ENCODE data around the gene NDST1.
"Not testable (repeated sequence)": the region's sequence is repeated elsewhere in the genome, so short reads cannot be mapped to it uniquely, and the experiment has no call there.

Gene NDST1

GRCh38 chr5:150508828-150509227, 897 bp downstream of the NDST1 start:
- DNase-seq, result no peak

DNA sequence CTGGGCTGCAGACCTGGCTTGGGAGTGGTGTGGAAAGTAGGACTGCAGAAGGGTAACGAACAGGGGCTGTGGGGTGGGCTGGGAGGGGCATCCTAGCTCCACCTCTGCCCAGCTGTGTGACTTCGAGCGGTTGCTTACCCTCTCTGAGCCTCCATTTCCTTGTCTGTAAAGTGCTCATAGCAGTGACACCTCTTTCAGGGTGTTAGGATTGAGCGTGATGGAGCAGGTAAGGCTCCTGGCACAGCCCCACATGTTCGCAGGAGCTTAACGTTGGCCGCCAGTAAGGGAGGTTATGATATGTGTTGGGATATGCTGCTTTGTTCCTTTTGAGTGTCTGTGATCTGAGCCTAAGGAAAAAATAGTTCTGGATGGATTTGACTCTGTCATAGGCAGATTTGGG, 2.1 kb downstream of the NDST1 start:
- DNase-seq, result no peak

DNA sequence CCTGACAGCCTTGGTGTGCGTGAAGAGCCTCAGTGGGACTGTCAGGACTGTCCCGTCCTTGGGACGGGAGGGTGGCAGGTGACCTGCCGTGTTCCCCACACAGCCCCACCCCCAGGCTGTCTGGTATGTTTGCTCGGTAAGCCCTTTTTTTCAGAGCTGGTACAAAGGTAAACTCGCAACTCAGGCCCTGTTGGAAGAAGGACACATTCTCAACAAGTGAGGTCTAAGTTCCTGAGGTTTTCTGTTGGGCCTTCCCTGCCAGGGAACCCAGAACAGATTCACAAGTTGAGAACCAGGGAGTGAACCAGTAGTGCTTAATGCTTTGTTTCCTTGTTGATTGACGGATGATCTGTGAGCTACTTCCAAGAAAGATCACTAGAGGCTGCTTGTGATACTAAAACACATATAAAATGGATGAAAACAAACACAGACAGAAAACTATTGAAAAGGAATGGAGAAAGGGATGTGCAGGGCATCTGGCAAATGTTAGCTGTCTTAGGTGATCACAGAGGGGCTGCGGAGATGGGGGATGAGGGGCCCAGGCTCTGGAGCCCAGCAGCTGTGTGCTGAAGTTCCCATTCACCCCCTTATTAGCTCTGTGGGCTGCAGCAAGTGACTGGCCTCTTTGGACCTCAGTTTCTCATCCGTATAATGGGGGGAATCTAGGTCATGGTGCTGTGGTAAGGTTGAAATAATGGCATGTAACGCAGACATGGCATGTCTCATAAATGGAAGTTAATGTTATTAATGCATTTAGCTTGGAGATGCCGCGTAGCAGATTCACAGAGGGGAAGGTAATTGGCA, 2.7 kb downstream of the NDST1 start:
- DNase-seq, result no peak

- DNase-seq, result peak; percentile 60
Observed at GRCh38 chr5:150511578-150512367, 3.8 kb downstream of the NDST1 start.

DNA sequence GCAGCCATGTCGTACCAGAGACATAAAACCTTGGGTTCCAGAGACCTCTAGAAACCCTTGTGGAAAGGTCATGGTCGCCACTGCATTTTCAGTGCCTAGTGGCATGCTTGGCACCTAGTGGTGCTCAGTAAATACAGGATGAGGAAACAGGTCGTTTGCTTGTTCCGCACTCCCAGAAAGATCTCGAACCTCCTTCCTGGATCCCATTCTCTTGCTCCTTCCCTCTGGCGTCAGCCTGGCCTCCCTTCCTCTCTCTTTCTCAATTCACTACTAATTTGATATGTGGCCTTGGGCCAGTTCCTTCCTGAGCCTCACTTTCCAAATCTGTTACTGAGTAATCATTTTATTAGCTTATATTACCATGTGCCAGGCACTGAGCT, 4.4 kb downstream of the NDST1 start:
- DNase-seq, result no peak

DNA sequence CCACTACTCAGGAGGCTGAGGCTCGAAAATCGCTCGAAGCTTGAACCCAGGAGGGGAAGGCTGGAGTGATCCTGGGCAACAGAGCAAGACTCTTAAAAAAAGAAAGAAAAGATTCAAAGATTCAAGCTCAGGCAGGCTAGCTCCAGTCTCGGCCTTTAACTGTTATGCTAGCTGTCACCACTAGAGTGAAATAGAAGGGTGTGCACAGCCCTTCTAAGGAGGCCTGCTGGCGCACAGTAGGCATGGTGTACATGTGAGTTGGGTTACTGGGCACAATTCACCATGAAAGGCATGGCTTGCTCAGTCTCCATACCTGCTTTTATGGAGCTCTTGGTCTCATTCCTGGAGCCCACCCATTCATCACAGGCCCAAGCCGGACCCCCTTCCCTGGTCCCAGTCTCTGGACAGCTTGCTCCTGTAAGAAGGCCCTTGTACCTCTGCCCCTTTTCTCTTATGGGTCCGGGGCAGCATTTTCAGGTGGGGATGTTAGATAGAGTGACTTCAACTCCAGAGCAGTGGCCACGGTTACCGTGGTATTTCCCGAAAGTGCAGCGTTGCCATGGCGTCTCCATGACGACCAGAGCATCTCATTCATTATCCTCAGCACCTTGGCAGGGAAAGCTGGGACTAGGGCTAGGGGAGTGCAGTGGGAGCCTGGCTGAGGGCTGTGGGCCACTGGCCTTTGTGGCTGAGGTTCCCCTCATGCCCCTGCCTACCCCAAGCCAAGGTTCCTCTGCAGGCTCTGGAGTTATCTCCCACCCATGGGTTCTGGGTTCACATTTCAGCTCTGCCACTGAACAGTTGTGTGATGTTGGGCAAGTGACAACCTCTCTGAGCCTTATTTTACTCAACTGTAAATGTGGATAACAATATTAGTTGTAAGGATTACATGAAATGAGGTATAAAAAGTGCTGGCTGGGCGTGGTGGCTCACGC, 5.7 kb downstream of the NDST1 start:
- peak; percentile 32 for DNase-seq

DNA sequence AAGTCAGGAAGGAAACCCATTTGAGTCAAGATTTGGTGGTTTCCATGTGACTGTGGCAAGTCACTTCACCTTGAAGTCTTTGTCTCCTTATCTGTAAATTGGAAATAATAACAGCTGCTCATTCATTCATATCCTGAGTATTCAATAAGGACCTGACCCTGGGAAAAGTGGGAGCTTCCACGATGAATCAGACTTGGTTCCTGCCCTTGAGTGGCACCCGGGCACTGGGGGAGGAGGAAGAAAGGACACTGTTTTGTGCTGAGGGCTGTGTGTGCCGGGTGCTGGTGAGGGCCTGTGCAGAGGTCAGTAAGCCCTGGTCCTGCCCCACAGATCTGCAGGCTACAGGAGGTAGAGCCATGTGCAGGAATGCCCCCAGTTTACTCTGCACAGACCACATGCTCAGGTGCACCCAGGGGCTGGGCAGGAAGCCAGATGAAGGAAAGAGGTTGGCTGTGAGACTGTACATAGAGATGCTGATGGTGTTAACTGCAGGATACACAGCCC, 6.8 kb downstream of the NDST1 start:
- peak; percentile 77 for DNase-seq

DNA sequence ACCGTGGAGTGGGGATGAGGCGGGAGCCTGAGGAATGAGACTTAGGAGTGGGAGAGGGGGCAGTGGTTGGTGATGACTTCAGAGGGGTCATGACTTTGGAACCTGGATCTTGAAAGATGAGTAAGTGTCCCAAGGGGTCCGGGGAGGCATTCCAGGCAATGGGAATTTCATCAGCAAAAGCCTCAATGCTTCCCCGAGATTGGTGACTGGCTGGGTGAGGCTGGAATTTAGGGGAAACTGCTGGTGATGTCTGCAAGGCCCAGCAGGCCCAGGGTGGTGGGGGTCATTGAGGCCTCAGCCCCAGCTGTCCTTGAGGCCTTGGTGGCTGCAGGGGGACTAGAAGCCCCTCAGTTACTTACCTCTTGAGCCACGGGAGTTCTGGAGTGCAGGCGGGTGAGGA, 7.5 kb downstream of the NDST1 start:
- DNase-seq, result no peak

DNA sequence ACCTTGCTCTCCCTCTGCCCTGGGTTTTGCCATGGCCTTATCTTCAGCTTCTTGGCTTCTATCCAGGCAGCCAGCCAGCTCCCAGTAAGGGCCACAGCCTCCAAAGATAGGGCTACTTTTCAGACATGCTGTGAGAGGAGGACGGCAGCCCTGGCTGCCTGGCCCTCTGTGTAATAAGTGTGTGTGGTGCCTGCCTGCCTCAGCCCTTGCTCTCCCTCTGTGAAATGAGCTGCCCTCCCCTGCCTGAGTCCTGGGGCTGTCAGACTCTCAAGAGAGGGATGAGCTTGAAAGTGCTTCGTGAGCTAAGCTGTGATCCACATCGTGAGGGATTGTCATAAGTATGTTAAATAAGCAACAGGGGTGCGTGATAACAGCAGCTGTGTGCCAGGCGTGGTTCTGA, 8.1 kb downstream of the NDST1 start:
- peak; percentile 55 for DNase-seq

- DNase-seq, result peak; percentile 92
Observed at GRCh38 chr5:150517272-150518152, 9.6 kb downstream of the NDST1 start.

DNA sequence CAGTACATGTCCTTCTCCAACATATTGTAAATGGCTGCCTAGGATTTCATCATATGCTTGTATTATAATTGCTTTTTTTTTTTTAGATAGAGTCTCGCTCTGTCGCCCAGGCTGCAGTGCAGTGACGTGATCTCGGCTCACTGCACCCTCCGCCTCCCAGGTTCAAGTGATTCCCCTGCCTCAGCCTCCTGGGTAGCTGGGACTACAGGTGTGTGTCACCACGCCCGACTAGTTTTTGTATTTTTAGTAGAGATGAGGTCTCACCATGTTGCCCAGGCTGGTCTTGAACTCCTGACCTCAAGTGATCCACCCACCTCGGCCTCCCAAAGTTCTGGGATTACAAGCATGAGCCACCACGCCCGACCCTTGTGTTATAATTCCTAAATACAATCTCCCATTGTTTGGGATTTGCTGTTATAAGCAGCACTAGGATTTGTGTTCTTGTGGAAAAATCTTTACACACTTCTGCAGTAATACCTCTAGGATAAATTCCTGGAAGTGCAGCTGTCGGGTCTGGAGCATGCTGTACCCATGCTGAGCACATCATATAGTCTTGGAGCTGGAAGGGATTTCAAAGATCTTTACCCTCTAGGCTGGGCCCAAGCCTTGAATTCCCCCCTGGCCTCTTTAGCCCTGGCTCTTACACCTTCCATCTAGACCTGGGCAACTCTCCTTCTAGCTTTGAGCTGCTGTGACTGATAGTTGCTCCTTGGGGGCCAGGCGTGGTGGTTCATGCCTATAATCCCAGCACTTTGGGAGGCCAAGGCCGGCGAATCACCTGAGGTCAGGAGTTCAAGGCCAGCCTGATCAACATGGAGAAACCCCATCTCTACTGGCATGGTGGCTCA, 11.0 kb downstream of the NDST1 start:
- DNase-seq, result not testable (repeated sequence)

DNA sequence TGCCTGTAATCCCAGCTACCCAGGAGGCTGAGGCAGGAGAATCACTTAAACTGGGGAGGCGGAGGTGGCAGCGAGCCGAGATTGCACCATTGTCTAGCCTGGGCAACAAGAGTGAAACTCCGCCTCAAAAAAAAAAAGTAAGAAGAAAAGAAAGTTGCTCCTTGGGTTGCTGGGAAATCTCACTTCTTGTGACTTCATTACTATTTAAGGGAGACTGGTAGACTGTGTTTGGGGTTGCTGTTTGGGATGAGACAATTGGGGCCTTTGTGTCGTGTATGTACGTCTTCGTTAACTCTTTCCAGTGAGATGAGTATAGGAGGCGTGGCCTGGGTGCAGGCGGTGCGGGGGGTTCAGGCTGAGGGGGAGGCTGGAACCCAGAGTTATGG, 11.6 kb downstream of the NDST1 start:
- no peak for DNase-seq

DNA sequence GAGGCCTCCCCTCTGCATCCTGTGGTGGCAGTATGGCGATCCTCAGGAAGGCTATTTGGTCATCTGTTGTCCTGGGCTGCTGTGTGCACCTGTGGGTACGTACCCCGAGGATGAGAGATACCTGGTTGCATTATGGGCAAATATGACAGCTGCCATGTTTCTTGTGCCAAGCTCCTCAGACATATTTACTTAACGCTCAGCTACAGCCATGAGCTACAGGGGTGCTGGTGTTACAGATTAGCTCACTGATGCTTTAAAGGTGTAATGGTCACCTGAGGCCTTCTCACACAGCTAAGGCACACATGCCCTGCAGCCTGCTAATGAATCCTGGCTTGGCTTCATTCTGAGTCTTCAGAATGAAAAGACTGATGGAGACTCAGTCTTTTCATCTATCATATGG, 12.0 kb downstream of the NDST1 start:
- DNase-seq, result peak; percentile 88

DNA sequence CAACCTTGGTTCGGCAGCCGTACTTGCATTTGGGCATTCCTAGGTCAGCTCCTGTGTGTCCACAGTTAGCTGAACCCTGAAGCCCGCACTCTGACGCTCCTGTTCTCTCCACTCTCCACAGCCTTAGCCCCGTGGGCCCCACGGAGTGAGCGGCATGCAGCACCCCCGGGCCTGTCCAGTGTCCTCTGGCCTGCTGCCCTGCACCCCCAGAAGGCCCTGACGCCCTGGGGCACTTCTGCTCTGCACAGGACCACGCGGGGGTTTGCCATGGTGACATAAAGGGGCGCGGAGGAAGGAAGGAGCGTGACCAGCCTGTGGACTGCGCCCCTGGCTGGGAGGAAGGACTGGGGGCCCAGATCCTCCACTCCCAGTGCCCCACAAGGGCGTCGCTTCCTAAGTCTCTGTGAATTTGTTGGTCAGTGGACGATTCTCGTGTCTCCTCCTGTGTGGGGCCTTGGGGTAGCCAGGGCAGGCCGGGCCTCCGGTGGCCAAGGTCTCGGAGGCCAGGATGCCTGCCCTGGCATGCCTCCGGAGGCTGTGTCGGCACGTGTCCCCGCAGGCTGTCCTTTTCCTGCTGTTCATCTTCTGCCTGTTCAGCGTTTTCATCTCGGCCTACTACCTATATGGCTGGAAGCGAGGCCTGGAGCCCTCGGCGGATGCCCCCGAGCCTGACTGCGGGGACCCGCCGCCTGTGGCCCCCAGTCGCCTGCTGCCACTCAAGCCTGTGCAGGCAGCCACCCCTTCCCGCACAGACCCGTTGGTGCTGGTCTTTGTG, 13.0 kb downstream of the NDST1 start:
- no peak for DNase-seq

GRCh38 chr5:150521522-150521817, 13.5 kb downstream of the NDST1 start:
- DNase-seq, result no peak

GRCh38 chr5:150521939-150522503, 14.1 kb downstream of the NDST1 start:
- peak; percentile 57 for DNase-seq

- DNase-seq, result peak; percentile 90
Observed at GRCh38 chr5:150522504-150523414, 14.8 kb downstream of the NDST1 start.

GRCh38 chr5:150523472-150524350, 15.8 kb downstream of the NDST1 start:
- peak; percentile 84 for DNase-seq
